Activated T-helper 9 cell treated with anti-CD3 and anti-CD28 coated beads, Interleukin-2, amount 50 U/mL, for 16 hours (primary cell): ENCODE data around the gene TBC1D22A.

Source experiments
- DNase-seq: peaks from one replicate; pipeline ENCODE4 v3.0.0-alpha.2; 2020; ENCODE audit warnings: low read depth

TBC1D22A gene

GRCh38 chr22:47032956-47033647 is 270.7 kb downstream of the TBC1D22A start:
- DNase-seq: no peak

- DNase-seq: no peak
Measured at GRCh38 chr22:47033648-47034000, 271.2 kb downstream of the TBC1D22A start.

GRCh38 chr22:47034076-47034808 is 271.8 kb downstream of the TBC1D22A start:
- no peak for DNase-seq

- no peak for DNase-seq
Measured at GRCh38 chr22:47034905-47035419, 272.5 kb downstream of the TBC1D22A start.

GRCh38 chr22:47035425-47035881 is 273.0 kb downstream of the TBC1D22A start:
- no peak for DNase-seq

- no peak for DNase-seq
Measured at GRCh38 chr22:47036352-47036751, 273.9 kb downstream of the TBC1D22A start.

- DNase-seq: no peak
Measured at GRCh38 chr22:47036936-47037485, 274.6 kb downstream of the TBC1D22A start.

GRCh38 chr22:47038206-47038835 is 275.9 kb downstream of the TBC1D22A start:
- DNase-seq: no peak

- no peak for DNase-seq
Measured at GRCh38 chr22:47039356-47039755, 276.9 kb downstream of the TBC1D22A start.

- no peak for DNase-seq
Measured at GRCh38 chr22:47040486-47041270, 278.2 kb downstream of the TBC1D22A start.

- no peak for DNase-seq
Measured at GRCh38 chr22:47041271-47042115, 279.0 kb downstream of the TBC1D22A start.

- DNase-seq: no peak
Measured at GRCh38 chr22:47042116-47042825, 279.8 kb downstream of the TBC1D22A start.

GRCh38 chr22:47042861-47043496 is 280.5 kb downstream of the TBC1D22A start:
- no peak for DNase-seq

GRCh38 chr22:47043835-47044721 is 281.6 kb downstream of the TBC1D22A start:
- no peak for DNase-seq

GRCh38 chr22:47044722-47045535 is 282.5 kb downstream of the TBC1D22A start:
- no peak for DNase-seq

GRCh38 chr22:47045691-47046410 is 283.4 kb downstream of the TBC1D22A start:
- no peak for DNase-seq
